Measurements from ENCODE around the gene CDCP2.

DNA sequence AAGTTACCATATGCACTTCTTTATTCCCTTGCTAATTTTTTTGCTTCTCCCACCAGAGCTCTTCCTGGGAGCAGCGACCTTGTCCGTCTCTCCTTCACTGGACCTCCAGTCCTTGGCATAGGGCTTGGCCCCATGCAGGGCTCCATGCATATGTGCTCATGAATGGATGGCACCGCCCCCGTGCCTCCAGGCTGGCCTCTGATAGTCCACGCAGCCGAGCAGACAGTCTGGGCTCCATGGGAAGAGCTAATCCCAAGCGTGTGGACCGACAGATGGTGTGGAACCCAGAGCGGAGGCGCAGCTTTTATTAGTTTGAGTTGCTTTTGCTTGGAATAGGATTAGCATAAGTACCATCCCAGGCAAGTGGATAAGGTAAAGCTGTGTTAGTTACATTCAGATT lies 41.8 kb downstream of the CDCP2 start:
- TF ChIP-seq, protein P1, sequence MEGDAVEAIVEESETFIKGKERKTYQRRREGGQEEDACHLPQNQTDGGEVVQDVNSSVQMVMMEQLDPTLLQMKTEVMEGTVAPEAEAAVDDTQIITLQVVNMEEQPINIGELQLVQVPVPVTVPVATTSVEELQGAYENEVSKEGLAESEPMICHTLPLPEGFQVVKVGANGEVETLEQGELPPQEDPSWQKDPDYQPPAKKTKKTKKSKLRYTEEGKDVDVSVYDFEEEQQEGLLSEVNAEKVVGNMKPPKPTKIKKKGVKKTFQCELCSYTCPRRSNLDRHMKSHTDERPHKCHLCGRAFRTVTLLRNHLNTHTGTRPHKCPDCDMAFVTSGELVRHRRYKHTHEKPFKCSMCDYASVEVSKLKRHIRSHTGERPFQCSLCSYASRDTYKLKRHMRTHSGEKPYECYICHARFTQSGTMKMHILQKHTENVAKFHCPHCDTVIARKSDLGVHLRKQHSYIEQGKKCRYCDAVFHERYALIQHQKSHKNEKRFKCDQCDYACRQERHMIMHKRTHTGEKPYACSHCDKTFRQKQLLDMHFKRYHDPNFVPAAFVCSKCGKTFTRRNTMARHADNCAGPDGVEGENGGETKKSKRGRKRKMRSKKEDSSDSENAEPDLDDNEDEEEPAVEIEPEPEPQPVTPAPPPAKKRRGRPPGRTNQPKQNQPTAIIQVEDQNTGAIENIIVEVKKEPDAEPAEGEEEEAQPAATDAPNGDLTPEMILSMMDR (IDR thresholded peaks at IDR 0.05; ENCODE audit: control extremely low read depth in 1 of 3, insufficient read depth in 1 of 3, low read depth in 1 of 3, low read length in 3 of 3) = no peak
- TF ChIP-seq, protein P2, sequence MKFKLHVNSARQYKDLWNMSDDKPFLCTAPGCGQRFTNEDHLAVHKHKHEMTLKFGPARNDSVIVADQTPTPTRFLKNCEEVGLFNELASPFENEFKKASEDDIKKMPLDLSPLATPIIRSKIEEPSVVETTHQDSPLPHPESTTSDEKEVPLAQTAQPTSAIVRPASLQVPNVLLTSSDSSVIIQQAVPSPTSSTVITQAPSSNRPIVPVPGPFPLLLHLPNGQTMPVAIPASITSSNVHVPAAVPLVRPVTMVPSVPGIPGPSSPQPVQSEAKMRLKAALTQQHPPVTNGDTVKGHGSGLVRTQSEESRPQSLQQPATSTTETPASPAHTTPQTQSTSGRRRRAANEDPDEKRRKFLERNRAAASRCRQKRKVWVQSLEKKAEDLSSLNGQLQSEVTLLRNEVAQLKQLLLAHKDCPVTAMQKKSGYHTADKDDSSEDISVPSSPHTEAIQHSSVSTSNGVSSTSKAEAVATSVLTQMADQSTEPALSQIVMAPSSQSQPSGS (IDR thresholded peaks at IDR 0.05; ENCODE audit: low read length) = no peak
- TF ChIP-seq BACH1 (IDR thresholded peaks at IDR 0.05; ENCODE audit: low read length) (no peak), CEBPB (IDR thresholded peaks at IDR 0.05; ENCODE audit: low read depth, low read length) (no peak), POLR2A (IDR thresholded peaks at IDR 0.05; ENCODE audit: control extremely low read depth in 1 of 2, low read depth in 2 of 2, low read length in 2 of 2) (no peak)

Measured in H1 (cell line).